HEK293 (cell line): ENCODE results near the gene TIMM44.
A peak's percentile ranks its signal among the peaks of the same experiment; 100 is the strongest.

Experiments
- BCL11A ChIP-seq: fragments of 450-650 bp; formaldehyde crosslinking; IDR thresholded peaks from 2 replicates; pipeline ENCODE4 v1.5.1; 2016; ENCODE audit warnings: low read depth, missing biosample characterization, missing genetic modification characterization
- GLIS1 ChIP-seq: fragments of 450-650 bp; formaldehyde crosslinking; IDR thresholded peaks from 2 replicates; pipeline ENCODE4 v1.5.1; 2016; ENCODE audit warnings: missing biosample characterization, missing genetic modification characterization
- GLIS2 ChIP-seq: fragments of 450-650 bp; formaldehyde crosslinking; IDR thresholded peaks from 2 replicates; pipeline ENCODE4 v1.5.1; 2016; ENCODE audit warnings: missing biosample characterization, missing genetic modification characterization
- HOXC10 ChIP-seq: sonication (generic); formaldehyde crosslinking; IDR thresholded peaks from 2 replicates; pipeline ENCODE4 v1.8.1; 2023; ENCODE audit warnings: mild to moderate bottlenecking, missing genetic modification reagents
- KLF1 ChIP-seq: fragments of 450-650 bp; formaldehyde crosslinking; IDR thresholded peaks from 2 replicates; pipeline ENCODE4 v1.5.1; 2016; ENCODE audit warnings: missing biosample characterization, missing genetic modification characterization
- KLF10 ChIP-seq: fragments of 450-650 bp; IDR thresholded peaks from 2 replicates; pipeline ENCODE4 v1.5.1; 2018; ENCODE audit warnings: missing biosample characterization, mild to moderate bottlenecking, missing genetic modification characterization
- KLF8 ChIP-seq: fragments of 450-650 bp; formaldehyde crosslinking; IDR thresholded peaks from 2 replicates; pipeline ENCODE4 v1.5.1; 2016; ENCODE audit warnings: missing biosample characterization, missing genetic modification characterization
- SCRT2 ChIP-seq: fragments of 450-650 bp; formaldehyde crosslinking; IDR thresholded peaks from 2 replicates; pipeline ENCODE4 v1.5.1; 2016; ENCODE audit warnings: missing biosample characterization, missing genetic modification characterization
- SP2 ChIP-seq: fragments of 450-650 bp; formaldehyde crosslinking; IDR thresholded peaks from 2 replicates; pipeline ENCODE4 v1.5.1; 2016; ENCODE audit warnings: missing biosample characterization, missing genetic modification characterization
- TRIM28 ChIP-seq: IDR thresholded peaks from 2 replicates; pipeline ENCODE4 v1.6.1; 2011; ENCODE audit warnings: low read length, control low read depth, borderline replicate concordance
- ZBTB1 ChIP-seq: fragments of 450-650 bp; formaldehyde crosslinking; IDR thresholded peaks from 2 replicates; pipeline ENCODE4 v1.5.1; 2016; ENCODE audit warnings: missing biosample characterization, missing genetic modification characterization
- ZBTB20 ChIP-seq: fragments of 450-650 bp; formaldehyde crosslinking; IDR thresholded peaks from 2 replicates; pipeline ENCODE4 v1.5.1; 2016; ENCODE audit warnings: missing biosample characterization, missing genetic modification characterization
- ZFHX2 ChIP-seq: fragments of 450-650 bp; formaldehyde crosslinking; conservative IDR thresholded peaks from 2 replicates; pipeline ENCODE4 v1.5.1; 2016; ENCODE audit warnings: missing biosample characterization, missing genetic modification characterization
- ZNF221 ChIP-seq: fragments of 450-650 bp; formaldehyde crosslinking; IDR thresholded peaks from 2 replicates; pipeline ENCODE4 v1.5.1; 2017; ENCODE audit warnings: missing biosample characterization, missing genetic modification characterization, borderline replicate concordance
- ZNF335 ChIP-seq: fragments of 450-650 bp; formaldehyde crosslinking; conservative IDR thresholded peaks from 2 replicates; pipeline ENCODE4 v1.5.1; 2016; ENCODE audit warnings: missing biosample characterization, missing genetic modification characterization
- ZNF341 ChIP-seq: fragments of 450-650 bp; formaldehyde crosslinking; IDR thresholded peaks from 2 replicates; pipeline ENCODE4; 2016; ENCODE audit warnings: low read depth, missing biosample characterization, missing genetic modification characterization
- ZNF521 ChIP-seq: fragments of 450-650 bp; formaldehyde crosslinking; IDR thresholded peaks from 2 replicates; pipeline ENCODE4 v1.5.1; 2017; ENCODE audit warnings: missing biosample characterization, mild to moderate bottlenecking, missing genetic modification characterization
- ZNF610 ChIP-seq: fragments of 450-650 bp; formaldehyde crosslinking; IDR thresholded peaks from 2 replicates; pipeline ENCODE4 v1.5.1; 2016; ENCODE audit warnings: missing biosample characterization, missing genetic modification characterization, borderline replicate concordance
- ZNF701 ChIP-seq: fragments of 450-650 bp; formaldehyde crosslinking; IDR thresholded peaks from 2 replicates; pipeline ENCODE4 v1.5.1; 2016; ENCODE audit warnings: missing biosample characterization, missing genetic modification characterization
- ZNF76 ChIP-seq: fragments of 450-650 bp; formaldehyde crosslinking; IDR thresholded peaks from 2 replicates; pipeline ENCODE4; 2016; ENCODE audit warnings: low read depth, missing biosample characterization, missing genetic modification characterization, borderline replicate concordance
- ZNF777 ChIP-seq: fragments of 450-650 bp; formaldehyde crosslinking; IDR thresholded peaks from 2 replicates; pipeline ENCODE4 v1.5.1; 2017; ENCODE audit warnings: missing biosample characterization, missing genetic modification characterization, borderline replicate concordance
- TF ChIP-seq, protein P1 (sequence below): fragments of 450-650 bp; formaldehyde crosslinking; conservative IDR thresholded peaks from 2 replicates; pipeline ENCODE4 v1.5.1; 2016; ENCODE audit warnings: low read depth, missing biosample characterization, missing genetic modification characterization
- TF ChIP-seq, protein P2 (sequence below): fragments of 450-650 bp; IDR thresholded peaks from 2 replicates; pipeline ENCODE4 v1.5.1; 2018; ENCODE audit warnings: missing biosample characterization, missing genetic modification characterization
- TF ChIP-seq, protein P3 (sequence below): fragments of 450-650 bp; formaldehyde crosslinking; IDR thresholded peaks from 2 replicates; pipeline ENCODE4 v1.5.1; 2016; ENCODE audit warnings: missing biosample characterization, missing genetic modification characterization
- TF ChIP-seq, protein P4 (sequence below): fragments of 450-650 bp; formaldehyde crosslinking; IDR thresholded peaks from 2 replicates; pipeline ENCODE4 v1.5.1; 2016; ENCODE audit warnings: missing biosample characterization, missing genetic modification characterization
- TF ChIP-seq, protein P5 (sequence below): fragments of 450-650 bp; formaldehyde crosslinking; IDR thresholded peaks from 2 replicates; pipeline ENCODE4 v1.5.1; 2016; ENCODE audit warnings: missing biosample characterization, missing genetic modification characterization
- TF ChIP-seq, protein P6 (sequence below): fragments of 450-650 bp; formaldehyde crosslinking; IDR thresholded peaks from 2 replicates; pipeline ENCODE4 v1.5.1; 2016; ENCODE audit warnings: missing biosample characterization, missing genetic modification characterization

TIMM44 gene

DNA sequence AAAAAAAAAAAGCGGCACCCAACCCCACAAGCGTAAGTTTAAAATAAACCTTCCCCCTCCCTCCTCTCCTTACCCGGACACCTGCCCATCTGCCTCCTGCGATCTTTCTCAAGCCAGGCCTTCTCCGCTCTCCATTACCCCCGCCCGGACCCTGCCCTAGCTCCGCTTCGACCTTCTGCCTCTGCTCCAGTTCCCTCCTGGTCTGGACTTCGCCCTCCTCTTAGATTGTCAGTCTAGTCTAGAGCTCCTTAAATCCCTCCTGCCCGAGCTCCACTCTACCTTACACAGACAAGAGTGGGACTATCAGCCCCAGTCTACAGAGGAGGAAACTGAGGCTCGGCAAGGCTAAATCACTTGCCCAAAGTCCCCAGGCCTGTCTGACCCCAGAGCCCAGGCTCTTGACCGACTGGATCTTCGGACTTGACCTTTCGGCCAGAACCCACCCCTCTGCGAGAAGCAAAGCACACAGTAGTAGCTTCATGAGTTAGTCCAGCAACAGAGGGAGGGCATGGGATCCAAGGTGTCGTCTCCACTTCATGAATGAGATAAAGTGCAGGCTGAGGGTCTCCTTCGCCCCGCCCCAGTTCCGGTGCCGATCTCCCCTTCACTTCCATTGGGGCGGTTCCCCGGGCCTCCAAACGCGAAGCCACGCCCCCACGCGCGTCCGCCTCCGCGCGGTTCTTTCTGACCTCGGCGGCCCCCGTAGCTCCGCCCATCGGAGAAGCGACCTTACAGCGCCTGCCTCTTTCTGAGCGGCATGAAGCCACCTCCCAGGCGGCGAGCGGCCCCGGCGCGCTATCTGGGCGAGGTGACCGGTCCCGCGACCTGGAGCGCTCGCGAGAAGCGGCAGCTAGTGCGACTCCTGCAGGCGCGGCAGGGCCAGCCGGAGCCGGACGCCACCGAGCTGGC, 23.6 kb downstream of the TIMM44 start, which contains the start of gene SNAPC2 (continued):
- TF ChIP-seq, protein P1, sequence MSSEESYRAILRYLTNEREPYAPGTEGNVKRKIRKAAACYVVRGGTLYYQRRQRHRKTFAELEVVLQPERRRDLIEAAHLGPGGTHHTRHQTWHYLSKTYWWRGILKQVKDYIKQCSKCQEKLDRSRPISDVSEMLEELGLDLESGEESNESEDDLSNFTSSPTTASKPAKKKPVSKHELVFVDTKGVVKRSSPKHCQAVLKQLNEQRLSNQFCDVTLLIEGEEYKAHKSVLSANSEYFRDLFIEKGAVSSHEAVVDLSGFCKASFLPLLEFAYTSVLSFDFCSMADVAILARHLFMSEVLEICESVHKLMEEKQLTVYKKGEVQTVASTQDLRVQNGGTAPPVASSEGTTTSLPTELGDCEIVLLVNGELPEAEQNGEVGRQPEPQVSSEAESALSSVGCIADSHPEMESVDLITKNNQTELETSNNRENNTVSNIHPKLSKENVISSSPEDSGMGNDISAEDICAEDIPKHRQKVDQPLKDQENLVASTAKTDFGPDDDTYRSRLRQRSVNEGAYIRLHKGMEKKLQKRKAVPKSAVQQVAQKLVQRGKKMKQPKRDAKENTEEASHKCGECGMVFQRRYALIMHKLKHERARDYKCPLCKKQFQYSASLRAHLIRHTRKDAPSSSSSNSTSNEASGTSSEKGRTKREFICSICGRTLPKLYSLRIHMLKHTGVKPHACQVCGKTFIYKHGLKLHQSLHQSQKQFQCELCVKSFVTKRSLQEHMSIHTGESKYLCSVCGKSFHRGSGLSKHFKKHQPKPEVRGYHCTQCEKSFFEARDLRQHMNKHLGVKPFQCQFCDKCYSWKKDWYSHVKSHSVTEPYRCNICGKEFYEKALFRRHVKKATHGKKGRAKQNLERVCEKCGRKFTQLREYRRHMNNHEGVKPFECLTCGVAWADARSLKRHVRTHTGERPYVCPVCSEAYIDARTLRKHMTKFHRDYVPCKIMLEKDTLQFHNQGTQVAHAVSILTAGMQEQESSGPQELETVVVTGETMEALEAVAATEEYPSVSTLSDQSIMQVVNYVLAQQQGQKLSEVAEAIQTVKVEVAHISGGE (tag by site-specific recombination) = no peak
- TF ChIP-seq ZFHX2 (tag by site-specific recombination) (peak; percentile 71), KLF10 (tag by site-specific recombination) (peak; percentile 89), SCRT2 (no peak), HOXC10 (0 out of 2 replicates have a peak, but pooled peaks have one; percentile 49), ZBTB1 (0 out of 2 replicates have a peak, but pooled peaks have one; percentile 7), ZNF701 (tag by site-specific recombination) (no peak), GLIS1 (tag by site-specific recombination) (peak; percentile 60), ZBTB20 (tag by site-specific recombination) (peak; percentile 80), KLF8 (peak; percentile 81), ZNF221 (tag by site-specific recombination) (no peak), ZNF521 (tag by site-specific recombination) (no peak), GLIS2 (tag by site-specific recombination) (peak; percentile 55), ZNF610 (tag by site-specific recombination) (peak; percentile 90; the same call in 1 of the 2 replicates), BCL11A (tag by site-specific recombination) (0 out of 2 replicates have a peak, but pooled peaks have one; percentile 13), TRIM28 (no peak), ZNF335 (tag by site-specific recombination) (peak; percentile 98), ZNF76 (tag by site-specific recombination) (no peak; the same call in 1 of the 2 replicates), KLF1 (tag by site-specific recombination) (peak; percentile 56; the same call in 1 of the 2 replicates), ZNF777 (tag by site-specific recombination) (no peak), ZNF341 (tag by site-specific recombination) (no peak; the same call in 1 of the 2 replicates), SP2 (peak; percentile 79)
- TF ChIP-seq, protein P2, sequence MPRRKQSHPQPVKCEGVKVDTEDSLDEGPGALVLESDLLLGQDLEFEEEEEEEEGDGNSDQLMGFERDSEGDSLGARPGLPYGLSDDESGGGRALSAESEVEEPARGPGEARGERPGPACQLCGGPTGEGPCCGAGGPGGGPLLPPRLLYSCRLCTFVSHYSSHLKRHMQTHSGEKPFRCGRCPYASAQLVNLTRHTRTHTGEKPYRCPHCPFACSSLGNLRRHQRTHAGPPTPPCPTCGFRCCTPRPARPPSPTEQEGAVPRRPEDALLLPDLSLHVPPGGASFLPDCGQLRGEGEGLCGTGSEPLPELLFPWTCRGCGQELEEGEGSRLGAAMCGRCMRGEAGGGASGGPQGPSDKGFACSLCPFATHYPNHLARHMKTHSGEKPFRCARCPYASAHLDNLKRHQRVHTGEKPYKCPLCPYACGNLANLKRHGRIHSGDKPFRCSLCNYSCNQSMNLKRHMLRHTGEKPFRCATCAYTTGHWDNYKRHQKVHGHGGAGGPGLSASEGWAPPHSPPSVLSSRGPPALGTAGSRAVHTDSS (tag by site-specific recombination) = no peak
- TF ChIP-seq, protein P3, sequence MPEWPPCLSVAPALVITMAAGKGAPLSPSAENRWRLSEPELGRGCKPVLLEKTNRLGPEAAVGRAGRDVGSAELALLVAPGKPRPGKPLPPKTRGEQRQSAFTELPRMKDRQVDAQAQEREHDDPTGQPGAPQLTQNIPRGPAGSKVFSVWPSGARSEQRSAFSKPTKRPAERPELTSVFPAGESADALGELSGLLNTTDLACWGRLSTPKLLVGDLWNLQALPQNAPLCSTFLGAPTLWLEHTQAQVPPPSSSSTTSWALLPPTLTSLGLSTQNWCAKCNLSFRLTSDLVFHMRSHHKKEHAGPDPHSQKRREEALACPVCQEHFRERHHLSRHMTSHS = no peak
- TF ChIP-seq, protein P4, sequence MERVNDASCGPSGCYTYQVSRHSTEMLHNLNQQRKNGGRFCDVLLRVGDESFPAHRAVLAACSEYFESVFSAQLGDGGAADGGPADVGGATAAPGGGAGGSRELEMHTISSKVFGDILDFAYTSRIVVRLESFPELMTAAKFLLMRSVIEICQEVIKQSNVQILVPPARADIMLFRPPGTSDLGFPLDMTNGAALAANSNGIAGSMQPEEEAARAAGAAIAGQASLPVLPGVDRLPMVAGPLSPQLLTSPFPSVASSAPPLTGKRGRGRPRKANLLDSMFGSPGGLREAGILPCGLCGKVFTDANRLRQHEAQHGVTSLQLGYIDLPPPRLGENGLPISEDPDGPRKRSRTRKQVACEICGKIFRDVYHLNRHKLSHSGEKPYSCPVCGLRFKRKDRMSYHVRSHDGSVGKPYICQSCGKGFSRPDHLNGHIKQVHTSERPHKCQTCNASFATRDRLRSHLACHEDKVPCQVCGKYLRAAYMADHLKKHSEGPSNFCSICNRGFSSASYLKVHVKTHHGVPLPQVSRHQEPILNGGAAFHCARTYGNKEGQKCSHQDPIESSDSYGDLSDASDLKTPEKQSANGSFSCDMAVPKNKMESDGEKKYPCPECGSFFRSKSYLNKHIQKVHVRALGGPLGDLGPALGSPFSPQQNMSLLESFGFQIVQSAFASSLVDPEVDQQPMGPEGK (tag by site-specific recombination) = peak; percentile 29; the same call in 1 of the 2 replicates
- TF ChIP-seq, protein P5, sequence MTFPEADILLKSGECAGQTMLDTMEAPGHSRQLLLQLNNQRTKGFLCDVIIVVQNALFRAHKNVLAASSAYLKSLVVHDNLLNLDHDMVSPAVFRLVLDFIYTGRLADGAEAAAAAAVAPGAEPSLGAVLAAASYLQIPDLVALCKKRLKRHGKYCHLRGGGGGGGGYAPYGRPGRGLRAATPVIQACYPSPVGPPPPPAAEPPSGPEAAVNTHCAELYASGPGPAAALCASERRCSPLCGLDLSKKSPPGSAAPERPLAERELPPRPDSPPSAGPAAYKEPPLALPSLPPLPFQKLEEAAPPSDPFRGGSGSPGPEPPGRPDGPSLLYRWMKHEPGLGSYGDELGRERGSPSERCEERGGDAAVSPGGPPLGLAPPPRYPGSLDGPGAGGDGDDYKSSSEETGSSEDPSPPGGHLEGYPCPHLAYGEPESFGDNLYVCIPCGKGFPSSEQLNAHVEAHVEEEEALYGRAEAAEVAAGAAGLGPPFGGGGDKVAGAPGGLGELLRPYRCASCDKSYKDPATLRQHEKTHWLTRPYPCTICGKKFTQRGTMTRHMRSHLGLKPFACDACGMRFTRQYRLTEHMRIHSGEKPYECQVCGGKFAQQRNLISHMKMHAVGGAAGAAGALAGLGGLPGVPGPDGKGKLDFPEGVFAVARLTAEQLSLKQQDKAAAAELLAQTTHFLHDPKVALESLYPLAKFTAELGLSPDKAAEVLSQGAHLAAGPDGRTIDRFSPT (tag by site-specific recombination) = no peak
- TF ChIP-seq, protein P6, sequence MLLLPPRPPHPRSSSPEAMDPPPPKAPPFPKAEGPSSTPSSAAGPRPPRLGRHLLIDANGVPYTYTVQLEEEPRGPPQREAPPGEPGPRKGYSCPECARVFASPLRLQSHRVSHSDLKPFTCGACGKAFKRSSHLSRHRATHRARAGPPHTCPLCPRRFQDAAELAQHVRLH = no peak
